Ishikawa (cell line): ENCODE data around the gene ANKRD33B.

ENCODE experiments used
- EGR1 ChIP-seq: IDR thresholded peaks from 2 replicates; pipeline ENCODE4 v1.6.1; 2012
- EP300 ChIP-seq: IDR thresholded peaks from 2 replicates; pipeline ENCODE4 v1.6.1; 2012; ENCODE audit warnings: borderline replicate concordance
- MAX ChIP-seq: IDR thresholded peaks from 2 replicates; pipeline ENCODE4 v1.6.1; 2012
- NFIC ChIP-seq: IDR thresholded peaks from 2 replicates; pipeline ENCODE4 v1.6.1; 2012
- RAD21 ChIP-seq: IDR thresholded peaks from 2 replicates; pipeline ENCODE4 v1.6.1; 2012; ENCODE audit warnings: low read depth

GRCh38 chr5:10700516-10700915 lies 136.6 kb downstream of the ANKRD33B start:
- TF ChIP-seq RAD21 (no peak), EGR1 (no peak), NFIC (no peak), EP300 (no peak), MAX (no peak)
